SK-N-SH (cell line): Measurements from ENCODE around the gene KCNJ9.

Experiments
- CTCF ChIP-seq: fragments of 200-600 bp; sonication (generic); IDR thresholded peaks from 2 replicates; pipeline ENCODE4 v1.6.1; 2017; ENCODE audit warnings: antibody characterized with exemption, mild to moderate bottlenecking, moderate library complexity
- EP300 ChIP-seq, 2 experiments: IDR thresholded peaks; 2 replicates each; pipeline versions ENCODE4 v1.4.0 to v1.6.1; 2012; ENCODE audit warnings: borderline replicate concordance in 1 of 2, low read depth in 1 of 2, low read length in 1 of 2
- MEF2A ChIP-seq: IDR thresholded peaks from 2 replicates; pipeline ENCODE4 v1.4.0; 2012; ENCODE audit warnings: low read depth, borderline replicate concordance
- RAD21 ChIP-seq: IDR thresholded peaks from 2 replicates; pipeline ENCODE4 v1.6.1; 2012; ENCODE audit warnings: mild to moderate bottlenecking, low read length
- TF ChIP-seq, protein P1 (sequence below): IDR thresholded peaks from 2 replicates; pipeline ENCODE4 v1.4.0; 2012; ENCODE audit warnings: low read depth

- TF ChIP-seq RAD21 (no peak), CTCF (no peak), MEF2A (no peak), EP300 (IDR thresholded peaks at IDR 0.05; ENCODE audit: borderline replicate concordance in 1 of 2, low read depth in 1 of 2, low read length in 1 of 2) (no peak)
- TF ChIP-seq, protein P1, sequence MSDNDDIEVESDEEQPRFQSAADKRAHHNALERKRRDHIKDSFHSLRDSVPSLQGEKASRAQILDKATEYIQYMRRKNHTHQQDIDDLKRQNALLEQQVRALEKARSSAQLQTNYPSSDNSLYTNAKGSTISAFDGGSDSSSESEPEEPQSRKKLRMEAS: no peak
Measured at GRCh38 chr1:160047111-160047991, 34.0 kb upstream of the KCNJ9 start.
